ENCODE data around the gene CYP46A1.

GRCh38 chr14:99647411-99647810 lies 36.7 kb upstream of the CYP46A1 start:
- no peak for TF ChIP-seq MAX (IDR thresholded peaks at IDR 0.05)
- no peak for TF ChIP-seq EP300 (IDR thresholded peaks at IDR 0.05; ENCODE audit: borderline replicate concordance)
- no peak for TF ChIP-seq TEAD4 (IDR thresholded peaks at IDR 0.05)
- TF ChIP-seq TAF1 (IDR thresholded peaks at IDR 0.05; ENCODE audit: low read depth): no peak
- TF ChIP-seq REST (IDR thresholded peaks at IDR 0.05; ENCODE audit: low read depth): no peak
- TF ChIP-seq FOXM1 (IDR thresholded peaks at IDR 0.05; ENCODE audit: borderline replicate concordance, low read depth): no peak
- no peak for TF ChIP-seq RAD21 (IDR thresholded peaks at IDR 0.05; ENCODE audit: low read depth)
- no peak for TF ChIP-seq CREB1 (IDR thresholded peaks at IDR 0.05; ENCODE audit: low read depth)
- no peak for TF ChIP-seq EGR1 (IDR thresholded peaks at IDR 0.05)
